ENCODE measurements around the gene KDM3A. TPM values are rescaled to one million over a fixed set of nuclear protein-coding genes. Genes with fewer than 3 reads are reported as not detected.

KDM3A gene
- total RNA-seq, 1 experiment from 2014 or later, result 48.4 TPM

GRCh38 chr2:86500325-86501083 lies 59.3 kb downstream of the KDM3A start:
- Histone ChIP-seq H3K4me3 (ENCODE audit: low read depth in 2 of 2, low read length in 2 of 2) (no peak overlapping the region), H3K4me1 (ENCODE audit: control insufficient read depth, insufficient read depth, low read length) (no peaks in the 10 kb centered on the region), H3K27me3 (ENCODE audit: control insufficient read depth, insufficient read depth, low read length) (no peaks in the 10 kb centered on the region), H3K9me3 (ENCODE audit: control insufficient read depth, insufficient read depth, low read depth, low read length) (no peaks in the 10 kb centered on the region), H3K36me3 (ENCODE audit: control insufficient read depth, insufficient read depth, low read length) (peaks cover 2% of the 10 kb centered on the region), H3K27ac (ENCODE audit: low read length) (no peak overlapping the region)
- in situ Hi-C loops (cut with HindIII; ENCODE audit: low pct_unique_long_range_greater_than_20kb, low sequenced_read_pairs) (no loop called here), intact Hi-C loops (cut with micrococcal nuclease; ENCODE audit: unreplicated experiment) (no loop called here)
- BruUV-seq (replicated peaks), result no TSS peak
- ATAC-seq, result no peak
- ChIA-PET POLR2A (no interaction called here), CTCF (no interaction called here)
- no peak for DNase-seq (ENCODE audit: low read depth, low spot score)
- TF ChIP-seq REST (IDR thresholded peaks at IDR 0.05; ENCODE audit: insufficient read depth in 1 of 2, low read depth in 2 of 2, low read length in 1 of 2) (no peak), CTCF (IDR thresholded peaks at IDR 0.05) (no peak)

GRCh38 chr2:86507600-86507999 lies 66.4 kb downstream of the KDM3A start:
- ChIA-PET POLR2A (no interaction called here), CTCF (no interaction called here)
- in situ Hi-C loops (cut with HindIII; ENCODE audit: low pct_unique_long_range_greater_than_20kb, low sequenced_read_pairs), result no loop called here
- no peak for ATAC-seq
- H3K9me3 ChIP-seq (ENCODE audit: control insufficient read depth, insufficient read depth, low read depth, low read length), result no peaks in the 10 kb centered on the region
- no peaks in the 10 kb centered on the region for H3K27me3 ChIP-seq (ENCODE audit: control insufficient read depth, insufficient read depth, low read length)
- no peak overlapping the region for H3K4me3 ChIP-seq (ENCODE audit: low read depth in 2 of 2, low read length in 2 of 2)
- intact Hi-C loops (cut with micrococcal nuclease; ENCODE audit: unreplicated experiment), result no loop called here
- H3K36me3 ChIP-seq (ENCODE audit: control insufficient read depth, insufficient read depth, low read length), result peaks cover 2% of the 10 kb centered on the region
- no peak for DNase-seq (ENCODE audit: low read depth, low spot score)
- TF ChIP-seq SIN3A (IDR thresholded peaks at IDR 0.05; ENCODE audit: borderline replicate concordance, insufficient read depth, low read depth, low read length) (no peak), REST (IDR thresholded peaks at IDR 0.05; ENCODE audit: insufficient read depth in 1 of 2, low read depth in 2 of 2, low read length in 1 of 2) (no peak), POLR2AphosphoS5 (IDR thresholded peaks at IDR 0.05; ENCODE audit: low read depth, low read length) (no peak), CTCF (IDR thresholded peaks at IDR 0.05) (no peak), TCF7L2 (IDR thresholded peaks at IDR 0.05; ENCODE audit: low read depth, low read length) (no peak)
- H3K4me1 ChIP-seq (ENCODE audit: control insufficient read depth, insufficient read depth, low read length), result no peaks in the 10 kb centered on the region
- no TSS peak for BruUV-seq (replicated peaks)
- no peak overlapping the region for H3K27ac ChIP-seq (ENCODE audit: low read length)
